SK-N-SH treated with all-trans-retinoic acid at 6 μM for 48 hours (cell line): ENCODE results near the gene DPF3.
A peak's percentile ranks its signal among the peaks of the same experiment; 100 is the strongest.

Experiments used
- ATAC-seq: fragments of 200-7000 bp; cut with Tn5 transposase; 3 replicates; pipeline ENCODE4 v1.9.1; 2020; ENCODE audit warnings: mild to moderate bottlenecking, moderate library complexity
- BACH2 ChIP-seq: fragments of 250-450 bp; sonication (Bioruptor Pico); IDR thresholded peaks from 2 replicates; pipeline ENCODE4 v1.9.0; 2021; ENCODE audit warnings: mild to moderate bottlenecking, borderline replicate concordance
- CREB5 ChIP-seq: fragments of 250-450 bp; sonication (Bioruptor Pico); IDR thresholded peaks from 2 replicates; pipeline ENCODE4 v1.5.1; 2020; ENCODE audit warnings: low read depth, mild to moderate bottlenecking, moderate library complexity
- CSDC2 ChIP-seq: fragments of 250-450 bp; sonication (Bioruptor Pico); IDR thresholded peaks from 2 replicates; pipeline ENCODE4 v1.5.0; 2020; ENCODE audit warnings: mild to moderate bottlenecking, moderate library complexity
- CSRNP3 ChIP-seq: fragments of 250-450 bp; sonication (Bioruptor Pico); IDR thresholded peaks from 2 replicates; pipeline ENCODE4 v1.5.1; 2021; ENCODE audit warnings: mild to moderate bottlenecking, moderate library complexity
- ESRRG ChIP-seq: fragments of 250-450 bp; sonication (Bioruptor Pico); IDR thresholded peaks from 2 replicates; pipeline ENCODE4 v1.6.1; 2021; ENCODE audit warnings: mild to moderate bottlenecking
- GLIS3 ChIP-seq: fragments of 250-450 bp; sonication (Bioruptor Pico); IDR thresholded peaks from 2 replicates; pipeline ENCODE4 v1.5.0; 2020; ENCODE audit warnings: mild to moderate bottlenecking, moderate library complexity
- ISL1 ChIP-seq: fragments of 250-450 bp; sonication (Bioruptor Pico); IDR thresholded peaks from 2 replicates; pipeline ENCODE4 v2.1.2; 2022; ENCODE audit warnings: mild to moderate bottlenecking, moderate library complexity
- OSR1 ChIP-seq: fragments of 250-450 bp; sonication (Bioruptor Pico); IDR thresholded peaks from 2 replicates; pipeline ENCODE4 v1.8.0; 2022; ENCODE audit warnings: moderate library complexity, mild to moderate bottlenecking, inconsistent platforms
- PPARA ChIP-seq: fragments of 250-450 bp; sonication (Bioruptor Pico); IDR thresholded peaks from 2 replicates; pipeline ENCODE4 v1.5.0; 2020; ENCODE audit warnings: mild to moderate bottlenecking, borderline replicate concordance
- SNAI2 ChIP-seq: fragments of 250-450 bp; sonication (Bioruptor Pico); IDR thresholded peaks from 2 replicates; pipeline ENCODE4 v1.5.0; 2020; ENCODE audit warnings: mild to moderate bottlenecking, moderate library complexity
- TCF4 ChIP-seq: fragments of 250-450 bp; sonication (Bioruptor Pico); IDR thresholded peaks from 2 replicates; pipeline ENCODE4 v1.8.0; 2021; ENCODE audit warnings: mild to moderate bottlenecking, moderate library complexity, borderline replicate concordance
- TOX ChIP-seq: fragments of 250-450 bp; sonication (Bioruptor Pico); IDR thresholded peaks from 2 replicates; pipeline ENCODE4 v1.8.0; 2021; ENCODE audit warnings: mild to moderate bottlenecking, moderate library complexity, borderline replicate concordance
- ZFP3 ChIP-seq: fragments of 250-450 bp; sonication (Bioruptor Pico); IDR thresholded peaks from 2 replicates; pipeline ENCODE4 v1.5.0; 2020; ENCODE audit warnings: mild to moderate bottlenecking, moderate library complexity
- ZFP30 ChIP-seq: fragments of 450-650 bp; formaldehyde crosslinking; IDR thresholded peaks from 2 replicates; pipeline ENCODE4 v1.5.0; 2022; ENCODE audit warnings: mild to moderate bottlenecking, moderate library complexity
- ZNF565 ChIP-seq: fragments of 450-650 bp; formaldehyde crosslinking; conservative IDR thresholded peaks from 2 replicates; pipeline ENCODE4 v1.5.0; 2020; ENCODE audit warnings: low read depth, mild to moderate bottlenecking, moderate library complexity
- ZNF70 ChIP-seq: fragments of 450-650 bp; formaldehyde crosslinking; IDR thresholded peaks from 2 replicates; pipeline ENCODE4 v1.5.0; 2020; ENCODE audit warnings: mild to moderate bottlenecking, moderate library complexity
- ZNF8 ChIP-seq: fragments of 450-650 bp; formaldehyde crosslinking; IDR thresholded peaks from 2 replicates; pipeline ENCODE4 v1.5.0; 2020; ENCODE audit warnings: mild to moderate bottlenecking, moderate library complexity
- TF ChIP-seq, protein P1 (sequence below): fragments of 250-450 bp; sonication (Bioruptor Pico); IDR thresholded peaks from 2 replicates; pipeline ENCODE4 v1.5.0; 2020; ENCODE audit warnings: mild to moderate bottlenecking, moderate library complexity
- TF ChIP-seq, protein P2 (sequence below): fragments of 250-450 bp; sonication (Bioruptor Pico); IDR thresholded peaks from 2 replicates; pipeline ENCODE4 v1.8.0; 2020; ENCODE audit warnings: mild to moderate bottlenecking, moderate library complexity, borderline replicate concordance
- TF ChIP-seq, protein P3 (sequence below): fragments of 250-450 bp; sonication (Bioruptor Pico); IDR thresholded peaks from 2 replicates; pipeline ENCODE4 v1.8.0; 2021; ENCODE audit warnings: low read depth, mild to moderate bottlenecking, moderate library complexity, borderline replicate concordance

The DPF3 gene

GRCh38 chr14:72747652-72748051 lies 146.2 kb downstream of the DPF3 start:
- ATAC-seq, result no peak
- TF ChIP-seq BACH2 (CRISPR knock-in tag) (no peak), ZNF8 (no peak)
- TF ChIP-seq, protein P1, sequence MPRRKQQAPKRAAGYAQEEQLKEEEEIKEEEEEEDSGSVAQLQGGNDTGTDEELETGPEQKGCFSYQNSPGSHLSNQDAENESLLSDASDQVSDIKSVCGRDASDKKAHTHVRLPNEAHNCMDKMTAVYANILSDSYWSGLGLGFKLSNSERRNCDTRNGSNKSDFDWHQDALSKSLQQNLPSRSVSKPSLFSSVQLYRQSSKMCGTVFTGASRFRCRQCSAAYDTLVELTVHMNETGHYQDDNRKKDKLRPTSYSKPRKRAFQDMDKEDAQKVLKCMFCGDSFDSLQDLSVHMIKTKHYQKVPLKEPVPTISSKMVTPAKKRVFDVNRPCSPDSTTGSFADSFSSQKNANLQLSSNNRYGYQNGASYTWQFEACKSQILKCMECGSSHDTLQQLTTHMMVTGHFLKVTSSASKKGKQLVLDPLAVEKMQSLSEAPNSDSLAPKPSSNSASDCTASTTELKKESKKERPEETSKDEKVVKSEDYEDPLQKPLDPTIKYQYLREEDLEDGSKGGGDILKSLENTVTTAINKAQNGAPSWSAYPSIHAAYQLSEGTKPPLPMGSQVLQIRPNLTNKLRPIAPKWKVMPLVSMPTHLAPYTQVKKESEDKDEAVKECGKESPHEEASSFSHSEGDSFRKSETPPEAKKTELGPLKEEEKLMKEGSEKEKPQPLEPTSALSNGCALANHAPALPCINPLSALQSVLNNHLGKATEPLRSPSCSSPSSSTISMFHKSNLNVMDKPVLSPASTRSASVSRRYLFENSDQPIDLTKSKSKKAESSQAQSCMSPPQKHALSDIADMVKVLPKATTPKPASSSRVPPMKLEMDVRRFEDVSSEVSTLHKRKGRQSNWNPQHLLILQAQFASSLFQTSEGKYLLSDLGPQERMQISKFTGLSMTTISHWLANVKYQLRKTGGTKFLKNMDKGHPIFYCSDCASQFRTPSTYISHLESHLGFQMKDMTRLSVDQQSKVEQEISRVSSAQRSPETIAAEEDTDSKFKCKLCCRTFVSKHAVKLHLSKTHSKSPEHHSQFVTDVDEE (CRISPR knock-in tag), result no peak

DNA sequence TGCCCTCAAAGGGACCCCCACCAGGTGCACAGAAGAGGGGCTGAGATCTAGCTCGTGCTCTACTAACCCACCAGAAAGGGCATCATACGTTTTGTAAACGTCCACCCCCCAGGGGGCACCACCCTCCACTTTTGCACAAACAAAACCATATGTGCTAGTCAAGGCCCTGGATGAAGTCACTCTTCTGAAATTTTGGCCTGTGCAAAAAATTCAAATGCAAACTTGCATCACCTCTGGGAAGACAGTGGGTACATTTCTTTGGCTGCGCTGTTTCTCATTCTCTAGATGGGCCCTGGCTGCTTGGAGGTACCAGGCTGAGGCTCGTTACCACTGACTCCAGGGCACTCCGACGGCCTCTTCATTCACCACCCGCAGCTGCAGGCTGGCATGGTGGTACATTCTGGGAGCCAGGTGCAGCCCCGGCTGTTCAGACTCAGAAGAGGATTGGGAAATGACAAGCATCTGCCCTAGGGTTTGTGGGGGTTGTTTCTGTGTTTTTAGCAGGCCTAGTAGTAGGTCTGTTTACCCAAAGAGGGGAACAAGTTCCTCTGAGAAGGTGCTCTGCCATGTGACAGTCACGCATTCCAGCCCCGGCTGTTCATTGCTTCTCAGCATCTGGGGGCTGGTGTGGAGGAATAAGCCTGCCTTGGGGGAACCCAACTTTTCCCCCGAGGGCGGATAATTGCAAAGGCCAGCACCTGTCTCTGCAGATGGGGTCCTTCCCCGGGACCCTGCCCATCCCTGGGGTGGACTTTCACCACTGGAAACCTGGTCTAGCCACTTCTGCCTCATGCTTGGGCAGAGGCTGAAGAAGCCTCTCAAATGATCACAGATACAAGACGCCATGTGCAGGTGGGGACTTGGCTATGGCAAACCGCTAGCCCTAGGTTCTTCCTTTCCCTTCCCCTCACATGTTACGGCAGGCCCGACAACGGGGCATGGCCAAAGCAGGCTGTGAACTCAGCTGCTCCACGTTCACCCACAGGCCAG lies 147.6 kb downstream of the DPF3 start:
- peak; percentile 69 for ATAC-seq
- TF ChIP-seq PPARA (CRISPR knock-in tag), result no peak
- TF ChIP-seq CSDC2 (CRISPR knock-in tag), result no peak
- TF ChIP-seq BACH2 (CRISPR knock-in tag), result no peak
- TF ChIP-seq ZNF70 (CRISPR knock-in tag), result no peak
- no peak for TF ChIP-seq CREB5 (CRISPR knock-in tag)
- no peak for TF ChIP-seq TOX (CRISPR knock-in tag)
- no peak for TF ChIP-seq ZNF565 (CRISPR knock-in tag)
- no peak for TF ChIP-seq ESRRG (CRISPR knock-in tag)
- TF ChIP-seq ISL1 (CRISPR knock-in tag), result no peak
- TF ChIP-seq, protein P2, sequence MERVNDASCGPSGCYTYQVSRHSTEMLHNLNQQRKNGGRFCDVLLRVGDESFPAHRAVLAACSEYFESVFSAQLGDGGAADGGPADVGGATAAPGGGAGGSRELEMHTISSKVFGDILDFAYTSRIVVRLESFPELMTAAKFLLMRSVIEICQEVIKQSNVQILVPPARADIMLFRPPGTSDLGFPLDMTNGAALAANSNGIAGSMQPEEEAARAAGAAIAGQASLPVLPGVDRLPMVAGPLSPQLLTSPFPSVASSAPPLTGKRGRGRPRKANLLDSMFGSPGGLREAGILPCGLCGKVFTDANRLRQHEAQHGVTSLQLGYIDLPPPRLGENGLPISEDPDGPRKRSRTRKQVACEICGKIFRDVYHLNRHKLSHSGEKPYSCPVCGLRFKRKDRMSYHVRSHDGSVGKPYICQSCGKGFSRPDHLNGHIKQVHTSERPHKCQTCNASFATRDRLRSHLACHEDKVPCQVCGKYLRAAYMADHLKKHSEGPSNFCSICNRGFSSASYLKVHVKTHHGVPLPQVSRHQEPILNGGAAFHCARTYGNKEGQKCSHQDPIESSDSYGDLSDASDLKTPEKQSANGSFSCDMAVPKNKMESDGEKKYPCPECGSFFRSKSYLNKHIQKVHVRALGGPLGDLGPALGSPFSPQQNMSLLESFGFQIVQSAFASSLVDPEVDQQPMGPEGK (CRISPR knock-in tag), result no peak
- TF ChIP-seq, protein P3, sequence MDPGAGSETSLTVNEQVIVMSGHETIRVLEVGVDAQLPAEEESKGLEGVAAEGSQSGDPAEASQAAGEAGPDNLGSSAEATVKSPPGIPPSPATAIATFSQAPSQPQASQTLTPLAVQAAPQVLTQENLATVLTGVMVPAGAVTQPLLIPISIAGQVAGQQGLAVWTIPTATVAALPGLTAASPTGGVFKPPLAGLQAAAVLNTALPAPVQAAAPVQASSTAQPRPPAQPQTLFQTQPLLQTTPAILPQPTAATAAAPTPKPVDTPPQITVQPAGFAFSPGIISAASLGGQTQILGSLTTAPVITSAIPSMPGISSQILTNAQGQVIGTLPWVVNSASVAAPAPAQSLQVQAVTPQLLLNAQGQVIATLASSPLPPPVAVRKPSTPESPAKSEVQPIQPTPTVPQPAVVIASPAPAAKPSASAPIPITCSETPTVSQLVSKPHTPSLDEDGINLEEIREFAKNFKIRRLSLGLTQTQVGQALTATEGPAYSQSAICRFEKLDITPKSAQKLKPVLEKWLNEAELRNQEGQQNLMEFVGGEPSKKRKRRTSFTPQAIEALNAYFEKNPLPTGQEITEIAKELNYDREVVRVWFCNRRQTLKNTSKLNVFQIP, result no peak
- TF ChIP-seq, protein P1 (CRISPR knock-in tag), result no peak
- no peak for TF ChIP-seq ZFP30 (CRISPR knock-in tag)
- TF ChIP-seq OSR1, result no peak
- TF ChIP-seq TCF4 (CRISPR knock-in tag), result no peak

GRCh38 chr14:72745546-72745945 lies 148.4 kb downstream of the DPF3 start:
- TF ChIP-seq ZNF8 (no peak), GLIS3 (CRISPR knock-in tag) (no peak), ZFP3 (CRISPR knock-in tag) (no peak), CSDC2 (CRISPR knock-in tag) (no peak), ZFP30 (CRISPR knock-in tag) (no peak), SNAI2 (CRISPR knock-in tag) (no peak), BACH2 (CRISPR knock-in tag) (no peak), CSRNP3 (CRISPR knock-in tag) (no peak), PPARA (CRISPR knock-in tag) (no peak), TCF4 (CRISPR knock-in tag) (no peak), ZNF565 (CRISPR knock-in tag) (no peak)
- TF ChIP-seq, protein P1 (CRISPR knock-in tag), result no peak
- TF ChIP-seq, all 23 proteins: peak for 0
- ATAC-seq, result peak; percentile 80
